GM04504 (cell line): ENCODE results near the gene MMP28.

Experiments
- DNase-seq: peaks from one replicate; pipeline ENCODE4 v3.0.0-alpha.2; 2012; ENCODE audit warnings: low read depth

The MMP28 gene

GRCh38 chr17:35799942-35800341, 4.5 kb upstream of the MMP28 start:
- DNase-seq: peak; percentile 46

GRCh38 chr17:35797918-35798317, 2.5 kb upstream of the MMP28 start:
- DNase-seq: no peak

- DNase-seq: no peak
These were observed 1.9 kb upstream of the MMP28 start for GRCh38 chr17:35797370-35797769.

GRCh38 chr17:35796942-35797341, 1.5 kb upstream of the MMP28 start:
- no peak for DNase-seq

- DNase-seq: no peak
These were observed 427 bp upstream of the MMP28 start for GRCh38 chr17:35795871-35796265.

GRCh38 chr17:35793257-35793656, 2.2 kb downstream of the MMP28 start:
- no peak for DNase-seq

- no peak for DNase-seq
These were observed 3.6 kb downstream of the MMP28 start for GRCh38 chr17:35791681-35792350.

GRCh38 chr17:35790841-35791240, 4.6 kb downstream of the MMP28 start:
- no peak for DNase-seq

GRCh38 chr17:35788477-35789368, 6.7 kb downstream of the MMP28 start:
- DNase-seq: peak; percentile 72

- no peak for DNase-seq
These were observed 8.5 kb downstream of the MMP28 start for GRCh38 chr17:35786941-35787432.

GRCh38 chr17:35784895-35785294, 10.5 kb downstream of the MMP28 start:
- DNase-seq: no peak

GRCh38 chr17:35780950-35781349, 14.5 kb downstream of the MMP28 start:
- no peak for DNase-seq

- no peak for DNase-seq
These were observed 16.7 kb downstream of the MMP28 start for GRCh38 chr17:35778641-35779196.

GRCh38 chr17:35775583-35775982, 19.9 kb downstream of the MMP28 start:
- DNase-seq: no peak

- no peak for DNase-seq
These were observed 20.4 kb downstream of the MMP28 start for GRCh38 chr17:35775039-35775438.

- DNase-seq: no peak
These were observed 20.9 kb downstream of the MMP28 start for GRCh38 chr17:35774499-35774898.

- no peak for DNase-seq
These were observed 21.6 kb downstream of the MMP28 start for GRCh38 chr17:35773679-35774425.

- DNase-seq: no peak
These were observed 22.3 kb downstream of the MMP28 start for GRCh38 chr17:35773129-35773528.

GRCh38 chr17:35769895-35770486, 25.4 kb downstream of the MMP28 start:
- no peak for DNase-seq

GRCh38 chr17:35768797-35769196, 26.6 kb downstream of the MMP28 start:
- no peak for DNase-seq

- DNase-seq: no peak
These were observed 28.4 kb downstream of the MMP28 start for GRCh38 chr17:35766903-35767510.
